Measurements from ENCODE around the gene CSNK1G2. TPM values are rescaled to one million over a fixed set of nuclear protein-coding genes. Genes with fewer than 3 reads are reported as not detected.

Gene CSNK1G2
- total and polyA plus RNA-seq, 11 donors: 18.2 to 42.7 (median 24.6) TPM

DNA sequence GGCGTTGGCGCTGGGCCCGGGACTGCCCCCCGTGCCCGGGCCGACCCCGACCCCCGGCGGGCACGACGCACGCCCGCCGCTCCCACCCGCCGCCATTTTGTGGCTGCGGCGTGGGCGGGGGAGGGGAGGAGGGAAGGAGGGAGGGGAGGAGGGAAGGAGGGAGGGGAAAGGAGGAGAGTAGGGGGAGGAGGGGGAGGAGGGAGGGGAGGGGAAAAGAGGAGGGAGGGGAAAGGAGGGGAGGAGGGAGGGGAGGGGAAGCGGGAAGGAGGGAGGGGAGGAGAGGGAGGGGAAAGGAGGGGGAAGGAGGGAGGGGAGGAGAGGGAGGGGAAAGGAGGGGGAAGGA lies 74.6 kb downstream of the CSNK1G2 start, which contains the start of gene BTBD2:
Gene BTBD2, minus strand, starts transcription at position 107 of the 343 bp plus-strand sequence. Its CDS starts 11 bp downstream, at position 96.
- WGBS, 4 donors: 1 to 3% (median 2%) methylated on average over 6 to 20 of the region's 20 CpGs; no CpG with 5 or more reads in 1 of the 4 donors
- Histone ChIP-seq H3K4me1 (peaks cover 0 to 32% (median 9%) of the 10 kb centered on the region in 12 donors), H3K27ac (peak within 1 kb of the TSS in 10 of 12 donors; percentile 39 to 84 (median 62)), H3K9me3 (no peaks in the 10 kb centered on the region), H3K4me3 (peak within 1 kb of the TSS; percentile 38 to 86 (median 66)), H3K27me3 (no peaks in the 10 kb centered on the region), H3K36me3 (peaks cover 0 to 3% (median 0%) of the 10 kb centered on the region in 9 donors)
- intact Hi-C loops (cut with DNase I): loop anchor here in 2 of 10 donors (5.0 kb wide), 2 partner anchors 83 to 312 kb away; partner anchors contain the start of genes LSM7 (in 1 of the 2) and SPPL2B (in 1 of the 2)
- no peak for ATAC-seq
- peak in 4 of 5 donors; percentile 59 to 82 (median 68) for DNase-seq
- TF ChIP-seq, protein P1, sequence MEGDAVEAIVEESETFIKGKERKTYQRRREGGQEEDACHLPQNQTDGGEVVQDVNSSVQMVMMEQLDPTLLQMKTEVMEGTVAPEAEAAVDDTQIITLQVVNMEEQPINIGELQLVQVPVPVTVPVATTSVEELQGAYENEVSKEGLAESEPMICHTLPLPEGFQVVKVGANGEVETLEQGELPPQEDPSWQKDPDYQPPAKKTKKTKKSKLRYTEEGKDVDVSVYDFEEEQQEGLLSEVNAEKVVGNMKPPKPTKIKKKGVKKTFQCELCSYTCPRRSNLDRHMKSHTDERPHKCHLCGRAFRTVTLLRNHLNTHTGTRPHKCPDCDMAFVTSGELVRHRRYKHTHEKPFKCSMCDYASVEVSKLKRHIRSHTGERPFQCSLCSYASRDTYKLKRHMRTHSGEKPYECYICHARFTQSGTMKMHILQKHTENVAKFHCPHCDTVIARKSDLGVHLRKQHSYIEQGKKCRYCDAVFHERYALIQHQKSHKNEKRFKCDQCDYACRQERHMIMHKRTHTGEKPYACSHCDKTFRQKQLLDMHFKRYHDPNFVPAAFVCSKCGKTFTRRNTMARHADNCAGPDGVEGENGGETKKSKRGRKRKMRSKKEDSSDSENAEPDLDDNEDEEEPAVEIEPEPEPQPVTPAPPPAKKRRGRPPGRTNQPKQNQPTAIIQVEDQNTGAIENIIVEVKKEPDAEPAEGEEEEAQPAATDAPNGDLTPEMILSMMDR (IDR thresholded peaks at IDR 0.05): no peak
- no peak for TF ChIP-seq POLR2A (IDR thresholded peaks at IDR 0.05)

DNA sequence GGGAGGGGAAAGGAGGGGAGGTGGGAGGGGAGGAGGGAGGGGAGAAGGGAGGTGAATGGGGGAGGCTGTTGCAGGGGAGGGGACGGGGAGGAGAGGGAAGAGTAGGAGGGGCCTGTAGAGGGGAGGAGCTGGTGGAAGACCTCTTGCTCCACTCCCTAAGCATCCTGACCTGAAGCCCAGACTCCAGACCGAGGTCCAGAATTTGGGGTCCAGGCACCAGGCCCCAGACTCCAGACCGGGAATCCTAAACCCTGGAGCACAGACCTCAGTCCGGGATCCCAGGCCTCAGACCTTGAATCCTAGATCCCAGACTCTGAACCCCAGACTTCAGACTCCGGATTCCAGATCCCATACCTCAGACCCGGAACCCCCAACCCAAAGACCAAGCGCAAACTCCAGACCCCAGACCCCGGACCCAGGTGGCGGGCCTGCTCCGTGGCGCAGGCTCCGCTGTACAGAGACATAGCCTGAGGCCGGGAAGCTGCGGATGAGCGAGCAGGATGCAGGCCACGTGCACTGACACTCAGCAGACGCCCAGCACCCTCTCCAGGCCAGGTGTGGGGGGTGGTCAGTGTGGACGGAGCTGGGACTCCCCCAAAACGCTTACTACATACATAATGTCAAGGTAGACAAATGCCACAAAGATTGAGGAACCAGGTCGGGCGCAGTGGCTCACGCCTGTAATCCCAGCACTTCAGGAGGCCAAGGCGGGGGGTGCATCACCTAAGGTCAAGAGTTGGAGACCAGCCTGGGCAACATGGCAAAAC lies 75.3 kb downstream of the CSNK1G2 start:
- intact Hi-C loops (cut with DNase I): loop anchor here in 2 of 10 donors (5.0 kb wide), 2 partner anchors 84 to 311 kb away; partner anchors contain the start of genes LSM7 (in 1 of the 2) and SPPL2B (in 1 of the 2)
- H3K27me3 ChIP-seq: no peaks in the 10 kb centered on the region
- ATAC-seq (peak; percentile 70 to 89 (median 88)), DNase-seq (peak in 4 of 5 donors; percentile 85 to 89 (median 86))
- H3K9me3 ChIP-seq: no peaks in the 10 kb centered on the region
- no peak for TF ChIP-seq POLR2A (IDR thresholded peaks at IDR 0.05)
- TF ChIP-seq, protein P1 (IDR thresholded peaks at IDR 0.05): no peak
- peaks cover 0 to 32% (median 9%) of the 10 kb centered on the region in 12 donors for H3K4me1 ChIP-seq
- H3K36me3 ChIP-seq: peaks cover 0 to 3% (median 0%) of the 10 kb centered on the region in 9 donors
- peak overlapping the region in 10 of 12 donors; percentile 24 to 86 (median 43) for H3K4me3 ChIP-seq
- peak overlapping the region in 9 of 12 donors; percentile 8 to 84 (median 54) for H3K27ac ChIP-seq
- WGBS, 4 donors: 65 to 72% (median 68%) methylated on average over 22 to 23 of the region's 23 CpGs

DNA sequence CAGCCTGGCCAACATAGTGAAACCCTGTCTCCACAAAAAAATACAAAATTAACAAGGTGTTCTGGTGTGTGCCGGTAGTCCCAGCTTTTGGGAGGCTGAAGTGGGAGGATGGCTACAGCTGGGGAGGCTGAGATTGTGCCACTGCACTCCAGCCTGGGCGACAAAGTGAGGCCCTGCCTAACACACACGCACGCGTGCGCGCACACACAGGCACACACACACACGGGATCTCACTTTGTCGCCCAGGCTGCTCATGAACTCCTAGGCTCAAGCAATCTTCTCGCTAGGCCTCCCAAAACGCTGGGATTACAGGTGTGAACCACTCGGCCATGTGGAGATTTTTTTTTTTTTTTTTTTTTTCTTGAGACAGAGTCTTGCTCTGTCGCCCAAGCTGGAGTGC lies 77.8 kb downstream of the CSNK1G2 start:
- ATAC-seq (no peak), DNase-seq (peak in 1 of 5 donors; percentile 24)
- no peaks in the 10 kb centered on the region for H3K9me3 ChIP-seq
- 90 to 95% (median 93%) methylated on average over 13 of the region's 13 CpGs for WGBS, 4 donors
- H3K4me3 ChIP-seq: no peak overlapping the region
- H3K4me1 ChIP-seq: peaks cover 0 to 23% (median 9%) of the 10 kb centered on the region in 12 donors
- TF ChIP-seq, protein P1 (IDR thresholded peaks at IDR 0.05): no peak
- TF ChIP-seq POLR2A (IDR thresholded peaks at IDR 0.05): no peak
- no peaks in the 10 kb centered on the region for H3K36me3 ChIP-seq
- H3K27ac ChIP-seq: no peak overlapping the region
- intact Hi-C loops (cut with DNase I): loop anchor here in 7 of 10 donors (1.0 to 5.0 kb wide), 4 partner anchors 50 to 309 kb away; partner anchors contain the start of genes LSM7 (in 1 of the 7) and SPPL2B (in 1 of the 7)
- no peaks in the 10 kb centered on the region for H3K27me3 ChIP-seq
